GOT3 (cell line): ENCODE measurements around the gene SIK3.

ENCODE experiments used
- DNase-seq: peaks from one replicate; lab custom pipeline; 2025; ENCODE audit warnings: mixed read lengths; lab: John Stamatoyannopoulos, UW

The SIK3 gene

DNA sequence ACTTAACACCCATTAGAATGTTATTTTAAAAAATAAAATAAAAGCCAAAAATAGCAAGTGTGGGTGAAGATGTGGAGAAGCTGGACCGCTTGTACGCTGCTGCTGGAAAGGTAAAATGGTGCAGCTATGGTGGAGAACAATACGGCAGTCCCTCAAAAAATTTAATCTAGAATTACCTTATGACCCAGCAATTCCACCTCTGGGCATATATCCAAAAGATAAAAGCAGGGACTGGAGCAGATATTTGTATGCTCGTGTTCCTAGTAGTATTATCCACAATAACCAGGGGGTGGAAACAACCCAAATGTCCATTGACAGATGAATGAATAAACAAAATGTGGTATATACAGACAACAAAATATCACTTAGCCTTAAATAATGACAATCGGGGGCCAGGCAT is 300.4 kb downstream of the SIK3 start:
- DNase-seq, result no peak

DNA sequence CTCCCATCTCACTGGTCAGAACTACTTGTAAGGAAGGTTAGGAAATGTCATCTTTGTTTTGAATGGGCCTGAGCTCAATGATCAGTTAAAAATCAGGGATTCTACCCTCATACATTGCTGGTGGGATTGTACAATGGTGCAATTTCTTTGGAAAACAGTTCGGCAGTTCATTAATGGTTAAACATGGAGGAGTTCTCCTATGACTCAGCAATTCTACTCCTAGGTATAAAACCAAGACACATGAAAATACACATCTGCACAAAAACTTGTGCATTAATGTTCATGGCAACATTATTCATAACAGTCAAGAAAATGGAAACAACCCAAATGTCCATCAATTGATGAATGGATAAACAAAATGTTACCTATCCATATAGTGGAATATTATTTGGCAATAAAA is 301.7 kb downstream of the SIK3 start:
- DNase-seq, result no peak

DNA sequence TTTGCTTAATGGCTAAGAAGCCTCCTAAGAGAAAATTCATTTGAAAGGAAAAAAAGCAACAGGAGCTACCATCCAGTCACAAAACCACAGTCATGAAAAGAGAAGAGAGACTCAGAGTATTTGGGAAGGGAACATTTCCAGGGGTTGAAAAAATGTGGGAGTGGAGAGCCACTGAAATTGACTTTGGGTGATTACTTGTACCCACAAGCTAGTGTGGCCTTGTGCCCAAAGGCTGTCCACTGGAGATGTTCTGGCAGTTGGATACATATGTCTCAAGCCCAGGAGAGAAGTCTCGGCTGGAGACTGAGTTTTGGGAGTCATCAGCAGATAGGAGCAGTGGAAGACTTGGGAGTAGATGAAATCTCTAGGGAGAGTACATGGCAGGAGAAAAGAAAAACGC is 303.4 kb downstream of the SIK3 start:
- no peak for DNase-seq

DNA sequence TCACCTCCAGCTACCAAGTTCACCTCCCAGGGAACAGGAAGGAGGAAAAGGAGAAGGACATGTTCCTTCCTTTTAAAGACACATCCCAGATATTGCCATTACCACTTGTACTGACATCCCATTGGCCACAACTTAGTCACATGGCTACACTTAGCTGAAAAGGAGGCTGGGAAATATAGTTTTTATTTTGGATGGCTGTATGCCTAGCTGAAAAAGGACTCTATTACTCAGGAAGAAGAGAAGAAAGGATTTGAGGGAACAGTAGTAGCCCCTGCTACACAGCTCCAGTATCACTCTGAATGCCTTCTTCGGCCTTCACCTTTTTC is 304.5 kb downstream of the SIK3 start:
- no peak for DNase-seq
